Measurements from ENCODE around the gene FDPS.

GRCh38 chr1:155342842-155343241 lies 34.2 kb downstream of the FDPS start:
- TF ChIP-seq CTCF (conservative IDR thresholded peaks at IDR 0.05; ENCODE audit: low read depth in 2 of 2) (no peak), REST (IDR thresholded peaks at IDR 0.05; ENCODE audit: unreplicated experiment) (no peak)

Data from GM23338 (cell line).